Epithelial cell of esophagus (primary cell): Measurements from ENCODE around the gene HNRNPC.

ENCODE experiments used
- DNase-seq: peaks from one replicate; pipeline ENCODE4 v3.0.0; 2010; ENCODE audit warnings: low read depth
- H3K4me3 ChIP-seq: 2 replicates; pipeline ENCODE4 v1.5.1; 2011; ENCODE audit warnings: mild to moderate bottlenecking, low read length, control low read depth
- CTCF ChIP-seq: IDR thresholded peaks from 2 replicates; pipeline ENCODE4 v1.5.1; 2011; ENCODE audit warnings: low read depth, mild to moderate bottlenecking, low read length, control low read depth, inconsistent platforms; ENCODE audit not compliant: insufficient read depth; ENCODE audit errors: missing control alignments

HNRNPC gene

GRCh38 chr14:21197418-21198205 lies 71.6 kb downstream of the HNRNPC start:
- no peak for DNase-seq
- TF ChIP-seq CTCF = no peak
- H3K4me3 ChIP-seq = no peak overlapping the region

DNA sequence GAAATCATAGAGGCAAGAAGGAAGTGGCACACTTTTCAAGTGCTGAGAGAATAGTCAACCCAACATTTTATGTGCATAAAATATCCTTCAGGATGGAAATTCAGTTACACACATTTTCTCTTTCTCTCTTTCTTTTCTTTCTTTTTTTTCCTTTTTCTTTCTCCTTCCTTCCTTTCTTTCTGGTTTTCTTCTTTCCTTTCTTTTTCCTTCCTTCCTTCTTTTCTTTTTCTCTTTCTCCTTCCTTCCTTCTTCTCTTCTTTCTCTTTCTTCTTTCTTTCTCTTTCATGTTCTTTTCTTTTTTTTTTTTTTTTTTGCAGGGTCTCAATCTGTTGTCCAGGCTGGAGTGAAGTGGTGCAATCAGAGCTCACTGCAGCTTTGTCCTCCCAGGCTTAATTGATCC lies 74.6 kb downstream of the HNRNPC start:
- no peak for TF ChIP-seq CTCF
- DNase-seq = no peak
- H3K4me3 ChIP-seq = no peak overlapping the region

DNA sequence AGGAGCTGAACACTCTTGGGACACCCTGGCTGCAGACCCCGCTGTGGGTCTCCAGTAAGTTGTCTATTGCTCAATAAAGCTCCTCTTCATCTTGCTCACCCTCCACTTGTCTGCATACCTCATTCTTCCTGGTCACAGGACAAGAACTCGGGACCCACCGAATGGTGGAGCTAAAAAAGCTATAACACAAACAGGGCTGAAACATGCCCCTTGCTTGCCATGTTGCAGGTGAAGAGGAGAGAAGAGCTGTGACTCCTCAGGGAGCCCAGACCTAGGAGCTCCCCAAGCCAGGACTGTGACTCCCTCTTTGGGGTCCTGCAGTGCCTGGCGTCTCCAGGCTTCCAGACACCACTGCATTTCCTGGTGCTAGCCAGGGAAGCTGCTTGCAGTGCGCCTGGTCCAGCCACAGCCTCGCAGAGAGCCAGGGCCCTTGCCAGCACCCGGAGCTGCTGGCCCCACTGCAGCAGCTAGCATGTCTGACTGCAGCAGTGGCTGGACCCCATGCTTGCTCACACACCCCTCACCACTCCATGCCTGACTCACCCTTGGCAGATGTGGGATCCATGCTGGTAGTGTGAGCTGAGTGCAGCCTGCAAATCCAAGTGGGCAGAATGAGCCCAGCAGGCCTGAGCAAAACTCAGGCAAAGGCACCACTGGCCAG lies 76.2 kb downstream of the HNRNPC start:
- no peak overlapping the region for H3K4me3 ChIP-seq
- no peak for TF ChIP-seq CTCF
- DNase-seq = no peak

DNA sequence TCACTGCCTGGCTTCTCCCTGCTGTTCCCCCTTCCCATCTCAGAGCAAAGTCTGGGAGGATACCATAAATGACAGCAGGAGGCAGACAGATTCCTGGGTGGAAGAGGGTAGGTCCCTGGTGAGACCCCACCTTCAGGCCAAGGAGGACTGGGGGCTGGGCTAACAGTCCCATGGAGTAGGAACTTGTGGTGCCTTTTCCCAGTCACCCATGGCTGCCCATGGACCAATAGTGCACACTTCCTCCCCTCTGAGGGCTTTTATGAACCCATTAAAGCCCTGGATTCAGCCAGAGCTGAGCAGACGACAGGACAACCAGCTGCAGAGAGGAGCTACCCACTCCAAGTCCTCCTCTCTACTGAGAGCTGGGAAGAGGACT lies 76.8 kb downstream of the HNRNPC start:
- TF ChIP-seq CTCF = no peak
- no peak overlapping the region for H3K4me3 ChIP-seq
- no peak for DNase-seq

- peak; percentile 55 for DNase-seq
- peak overlapping the region; percentile 24 for H3K4me3 ChIP-seq
- TF ChIP-seq CTCF = no peak
Measured at GRCh38 chr14:21191809-21192446, 77.3 kb downstream of the HNRNPC start.

- no peak for TF ChIP-seq CTCF
- no peak for DNase-seq
- H3K4me3 ChIP-seq = no peak overlapping the region
Measured at GRCh38 chr14:21191261-21191808, 77.9 kb downstream of the HNRNPC start.
